Limb (tissue), 2 donors: ENCODE data around the gene CPLX3.

Source experiments
- DNase-seq, 2 donors: peaks; one replicate each; pipeline ENCODE4 v3.0.0-alpha.2; 2016; ENCODE audit errors: extremely low spot score in 2 of 2

CPLX3 gene

GRCh38 chr15:74843891-74844299 lies 17.5 kb downstream of the CPLX3 start:
- no peak for DNase-seq

GRCh38 chr15:74844319-74845207 lies 18.1 kb downstream of the CPLX3 start:
- no peak for DNase-seq

GRCh38 chr15:74845208-74845568 lies 18.8 kb downstream of the CPLX3 start:
- no peak for DNase-seq

- no peak for DNase-seq
Measured at GRCh38 chr15:74845581-74845980, 19.2 kb downstream of the CPLX3 start.

- no peak for DNase-seq
Measured at GRCh38 chr15:74847432-74847831, 21.0 kb downstream of the CPLX3 start.

- no peak for DNase-seq
Measured at GRCh38 chr15:74850393-74850792, 24.0 kb downstream of the CPLX3 start.

GRCh38 chr15:74851960-74852359 lies 25.5 kb downstream of the CPLX3 start:
- no peak for DNase-seq

- DNase-seq: no peak
Measured at GRCh38 chr15:74854453-74855022, 28.1 kb downstream of the CPLX3 start.

GRCh38 chr15:74855857-74856256 lies 29.4 kb downstream of the CPLX3 start:
- no peak for DNase-seq

- DNase-seq: no peak
Measured at GRCh38 chr15:74856537-74856936, 30.1 kb downstream of the CPLX3 start.

- DNase-seq: no peak
Measured at GRCh38 chr15:74857082-74857655, 30.7 kb downstream of the CPLX3 start.

- no peak for DNase-seq
Measured at GRCh38 chr15:74857671-74858368, 31.4 kb downstream of the CPLX3 start.

- DNase-seq: no peak
Measured at GRCh38 chr15:74858369-74858740, 31.9 kb downstream of the CPLX3 start.

GRCh38 chr15:74863239-74864056 lies 37.0 kb downstream of the CPLX3 start:
- DNase-seq: no peak

GRCh38 chr15:74864296-74864695 lies 37.9 kb downstream of the CPLX3 start:
- no peak for DNase-seq

- DNase-seq: no peak
Measured at GRCh38 chr15:74865316-74865715, 38.9 kb downstream of the CPLX3 start.

GRCh38 chr15:74866090-74866489 lies 39.7 kb downstream of the CPLX3 start:
- DNase-seq: no peak

GRCh38 chr15:74867466-74868038 lies 41.1 kb downstream of the CPLX3 start:
- no peak for DNase-seq

GRCh38 chr15:74868059-74868458 lies 41.6 kb downstream of the CPLX3 start:
- no peak for DNase-seq

- DNase-seq: no peak
Measured at GRCh38 chr15:74869372-74869725, 42.9 kb downstream of the CPLX3 start.
